ENCODE measurements around the gene DSCAML1.

The DSCAML1 gene

GRCh38 chr11:117438371-117439000, 358.5 kb downstream of the DSCAML1 start:
- DNase-seq, result no peak

- DNase-seq, result no peak
These were observed 359.3 kb downstream of the DSCAML1 start for GRCh38 chr11:117437791-117438130.

GRCh38 chr11:117437041-117437790, 359.8 kb downstream of the DSCAML1 start:
- DNase-seq, result no peak

GRCh38 chr11:117435326-117435725, 361.7 kb downstream of the DSCAML1 start:
- no peak for DNase-seq

- DNase-seq, result no peak
These were observed 362.5 kb downstream of the DSCAML1 start for GRCh38 chr11:117434481-117434880.

GRCh38 chr11:117433717-117434116, 363.3 kb downstream of the DSCAML1 start:
- DNase-seq, result no peak

GRCh38 chr11:117431436-117431835, 365.6 kb downstream of the DSCAML1 start:
- no peak for DNase-seq

GRCh38 chr11:117430293-117430955, 366.6 kb downstream of the DSCAML1 start:
- DNase-seq, result no peak

- no peak for DNase-seq
These were observed 368.2 kb downstream of the DSCAML1 start for GRCh38 chr11:117428856-117429229.

GRCh38 chr11:117428186-117428855, 368.7 kb downstream of the DSCAML1 start:
- no peak for DNase-seq

- DNase-seq, result no peak
These were observed 369.6 kb downstream of the DSCAML1 start for GRCh38 chr11:117427356-117427874.

- DNase-seq, result no peak
These were observed 370.1 kb downstream of the DSCAML1 start for GRCh38 chr11:117426941-117427340.

- DNase-seq, result peak; percentile 69
These were observed 370.7 kb downstream of the DSCAML1 start for GRCh38 chr11:117426297-117426685.

GRCh38 chr11:117425679-117426296, 371.2 kb downstream of the DSCAML1 start:
- no peak for DNase-seq

GRCh38 chr11:117424781-117425180, 372.2 kb downstream of the DSCAML1 start:
- peak; percentile 12 for DNase-seq

GRCh38 chr11:117423046-117423575, 373.9 kb downstream of the DSCAML1 start:
- DNase-seq, result no peak

- DNase-seq, result no peak
These were observed 375.5 kb downstream of the DSCAML1 start for GRCh38 chr11:117421476-117421875.

GRCh38 chr11:117421041-117421440, 376.0 kb downstream of the DSCAML1 start:
- DNase-seq, result no peak

GRCh38 chr11:117420598-117420997, 376.4 kb downstream of the DSCAML1 start:
- DNase-seq, result no peak

GRCh38 chr11:117420143-117420485, 376.9 kb downstream of the DSCAML1 start:
- no peak for DNase-seq

GRCh38 chr11:117419482-117420142, 377.4 kb downstream of the DSCAML1 start:
- DNase-seq, result no peak
